ENCODE results near the gene SEPTIN5. TPM values are rescaled to one million over a fixed set of nuclear protein-coding genes. Genes with fewer than 3 reads are reported as not detected.

The SEPTIN5 gene
- total and polyA plus RNA-seq, 4 experiments from 2014 or later: not detected

DNA sequence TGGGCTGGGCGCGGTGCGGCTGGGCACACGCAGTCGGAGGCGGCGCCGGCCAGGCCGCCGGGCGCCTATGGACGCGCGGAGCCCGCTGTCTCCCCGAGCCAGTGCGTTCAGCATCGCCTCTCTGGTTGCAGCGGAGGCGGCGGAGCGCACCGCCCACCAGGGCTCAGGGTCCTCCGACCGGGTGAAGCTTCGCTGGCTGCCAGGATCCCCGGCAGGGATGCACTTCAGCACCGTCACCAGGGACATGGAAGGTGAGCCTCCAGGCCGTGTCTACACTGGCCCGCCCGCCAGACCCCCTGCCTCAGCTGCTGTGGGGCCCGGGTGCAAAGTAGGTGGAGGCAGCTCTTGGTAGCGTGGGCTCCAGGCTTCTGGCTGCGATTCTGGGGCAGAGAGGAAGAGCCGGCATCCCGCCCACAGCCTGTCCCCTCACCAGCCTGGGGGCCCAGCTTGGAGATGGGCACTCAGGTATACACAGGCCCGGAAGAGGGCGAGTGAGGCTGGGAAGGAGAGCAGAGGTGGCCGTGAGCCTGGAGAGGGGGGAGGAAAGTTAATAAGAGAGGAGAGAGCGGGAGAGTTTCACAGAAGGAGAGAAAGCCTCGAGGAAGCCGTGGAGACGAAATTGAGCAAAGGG lies 45.2 kb downstream of the SEPTIN5 start:
- peaks cover 23% of the 10 kb centered on the region for H3K27me3 ChIP-seq (ENCODE audit: insufficient read depth, low read length)
- intact Hi-C loops (cut with micrococcal nuclease): loop anchor here (5.0 kb wide), 1 partner anchor 133 kb away; no protein-coding TSS in a partner anchor
- H3K9me3 Mint-ChIP-seq: peaks cover 0 to 5% (median 0%) of the 10 kb centered on the region in 8 donors
- no peak overlapping the region for H3K4me3 ChIP-seq (ENCODE audit: low read length in 2 of 2)
- H3K27me3 Mint-ChIP-seq: peaks cover 37 to 38% of the 10 kb centered on the region in 2 donors
- DNase-seq: no peak
- H3K9me3 ChIP-seq (ENCODE audit: control insufficient read depth in 1 of 2, low read length in 2 of 2): no peaks in the 10 kb centered on the region
- POLR2A ChIA-PET (ENCODE audit: partially characterized antibody): interaction anchor here (1.4 kb wide), 1 partner anchor 11 kb away, joined by 3 read pairs; no protein-coding TSS in a partner anchor
- H3K4me1 ChIP-seq (ENCODE audit: insufficient read depth, low read length): peaks cover 33% of the 10 kb centered on the region
- no peak overlapping the region for H3K27ac ChIP-seq (ENCODE audit: low read depth, low read length)
- H3K4me3 Mint-ChIP-seq: peak overlapping the region; percentile 81 to 93 (median 89)
- H3K27ac Mint-ChIP-seq: peak overlapping the region in 2 of 7 donors; percentile 62 to 76
- H3K36me3 Mint-ChIP-seq: no peaks in the 10 kb centered on the region
- H3K4me1 Mint-ChIP-seq: peaks cover 20 to 42% (median 31%) of the 10 kb centered on the region in 4 donors
- H3K36me3 ChIP-seq (ENCODE audit: insufficient read depth, low read length): no peaks in the 10 kb centered on the region
- CTCF ChIA-PET (ENCODE audit: partially characterized antibody): no interaction called here

DNA sequence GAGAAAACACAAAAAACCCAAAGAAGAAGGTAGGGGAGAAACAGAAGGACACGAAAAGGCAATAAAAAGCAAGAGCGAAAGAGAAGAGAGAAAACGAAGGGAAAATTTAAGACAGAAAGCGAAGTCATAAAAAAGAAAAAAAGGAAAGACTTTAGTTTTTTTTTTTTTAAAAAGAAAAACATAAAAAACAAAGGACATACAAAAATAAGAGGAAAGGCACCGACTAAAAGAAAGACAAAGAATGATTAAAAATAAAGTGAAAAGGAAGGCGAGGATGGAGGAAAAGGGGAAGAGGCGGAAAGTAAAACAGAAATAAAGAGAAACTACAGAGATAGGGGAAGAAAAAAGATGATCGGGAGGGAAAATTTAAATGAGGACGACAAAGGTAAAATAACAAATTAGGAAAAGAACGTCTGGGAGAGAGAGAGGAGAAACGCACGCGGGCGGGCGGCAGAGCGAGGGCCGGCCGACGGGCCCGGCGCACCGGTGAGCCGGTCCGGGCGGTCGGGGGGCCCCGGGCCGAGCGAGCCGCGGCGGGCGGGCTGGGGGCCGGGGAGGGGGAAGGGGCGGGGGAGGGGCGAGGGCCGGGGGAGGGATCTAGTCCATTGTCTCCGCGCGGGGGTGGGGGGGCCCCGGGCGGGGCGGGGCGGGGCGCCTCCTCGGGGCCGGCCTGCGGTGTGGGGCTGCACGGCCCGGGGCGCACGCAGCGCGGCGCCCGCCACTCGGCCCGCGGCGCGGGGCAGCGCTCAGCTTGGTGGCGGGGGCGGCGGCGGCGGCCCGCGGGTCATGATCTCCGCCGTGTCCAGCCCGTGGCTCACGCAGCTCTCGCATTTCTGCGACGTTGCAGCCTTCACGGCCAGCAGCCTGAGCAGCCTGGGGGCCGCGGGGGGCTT lies 46.0 kb downstream of the SEPTIN5 start, which contains the start of gene TBX1:
TSS of gene TBX1 (plus strand) at position 721 of the 893 bp plus-strand sequence. CDS start at position 787, 66 bp downstream.
- peaks cover 38 to 42% of the 10 kb centered on the region in 2 donors for H3K27me3 Mint-ChIP-seq
- Histone ChIP-seq H3K27ac (ENCODE audit: low read depth, low read length) (no peak within 1 kb of the TSS), H3K36me3 (ENCODE audit: insufficient read depth, low read length) (no peaks in the 10 kb centered on the region), H3K9me3 (ENCODE audit: control insufficient read depth in 1 of 2, low read length in 2 of 2) (no peaks in the 10 kb centered on the region), H3K4me1 (ENCODE audit: insufficient read depth, low read length) (peaks cover 33% of the 10 kb centered on the region), H3K4me3 (ENCODE audit: low read length in 2 of 2) (no peak within 1 kb of the TSS), H3K27me3 (ENCODE audit: insufficient read depth, low read length) (peaks cover 31% of the 10 kb centered on the region)
- peak within 1 kb of the TSS in 3 of 7 donors; percentile 8 to 76 (median 62) for H3K27ac Mint-ChIP-seq
- peaks cover 23 to 44% (median 34%) of the 10 kb centered on the region in 4 donors for H3K4me1 Mint-ChIP-seq
- peaks cover 0 to 5% (median 0%) of the 10 kb centered on the region in 8 donors for H3K9me3 Mint-ChIP-seq
- H3K4me3 Mint-ChIP-seq: peak within 1 kb of the TSS; percentile 81 to 93 (median 89)
- POLR2A ChIA-PET (ENCODE audit: partially characterized antibody): interaction anchor here (1.4 kb wide), 1 partner anchor 12 kb away, joined by 3 read pairs; no protein-coding TSS in a partner anchor
- intact Hi-C loops (cut with micrococcal nuclease): no loop called here
- no peaks in the 10 kb centered on the region for H3K36me3 Mint-ChIP-seq
- CTCF ChIA-PET (ENCODE audit: partially characterized antibody): no interaction called here
- DNase-seq: no peak

DNA sequence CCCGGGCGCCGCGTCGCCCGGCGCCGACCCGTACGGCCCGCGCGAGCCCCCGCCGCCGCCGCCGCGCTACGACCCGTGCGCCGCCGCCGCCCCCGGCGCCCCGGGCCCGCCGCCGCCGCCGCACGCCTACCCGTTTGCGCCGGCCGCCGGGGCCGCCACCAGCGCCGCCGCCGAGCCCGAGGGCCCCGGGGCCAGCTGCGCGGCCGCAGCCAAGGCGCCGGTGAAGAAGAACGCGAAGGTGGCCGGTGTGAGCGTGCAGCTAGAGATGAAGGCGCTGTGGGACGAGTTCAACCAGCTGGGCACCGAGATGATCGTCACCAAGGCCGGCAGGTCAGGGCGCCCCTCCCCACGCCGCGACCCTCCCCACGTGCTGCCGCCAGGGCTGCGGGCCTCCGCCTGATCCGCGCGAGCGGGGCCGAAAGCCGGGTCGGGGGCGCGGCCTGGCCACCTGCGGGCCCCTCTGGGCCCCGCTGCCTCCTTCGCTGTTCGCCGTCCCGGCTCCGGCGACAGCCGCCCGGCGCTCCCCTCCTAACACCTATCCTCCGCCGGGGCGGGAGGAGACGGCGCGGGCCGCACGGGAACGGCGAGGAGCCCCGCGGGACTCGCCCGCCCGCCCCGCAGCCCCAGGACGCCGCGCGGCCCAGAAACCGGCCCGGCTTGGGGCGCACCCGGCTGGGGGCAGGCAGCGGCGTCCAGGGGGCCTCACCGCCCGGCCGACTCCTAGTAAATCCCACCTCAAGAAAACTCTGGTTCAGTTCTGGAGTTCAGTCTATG lies 46.8 kb downstream of the SEPTIN5 start:
- peaks cover 27% of the 10 kb centered on the region for H3K4me1 ChIP-seq (ENCODE audit: insufficient read depth, low read length)
- peaks cover 28% of the 10 kb centered on the region for H3K27me3 ChIP-seq (ENCODE audit: insufficient read depth, low read length)
- H3K36me3 ChIP-seq (ENCODE audit: insufficient read depth, low read length): no peaks in the 10 kb centered on the region
- Mint-ChIP-seq H3K27me3 (peaks cover 36% of the 10 kb centered on the region in 2 donors), H3K4me3 (peak overlapping the region; percentile 46 to 82 (median 75)), H3K36me3 (no peaks in the 10 kb centered on the region), H3K27ac (no peak overlapping the region), H3K4me1 (peaks cover 21 to 42% (median 30%) of the 10 kb centered on the region in 4 donors), H3K9me3 (peaks cover 0 to 3% (median 0%) of the 10 kb centered on the region in 8 donors)
- no peak overlapping the region for H3K4me3 ChIP-seq (ENCODE audit: low read length in 2 of 2)
- DNase-seq: no peak
- ChIA-PET CTCF (ENCODE audit: partially characterized antibody) (no interaction called here), POLR2A (ENCODE audit: partially characterized antibody) (no interaction called here)
- H3K9me3 ChIP-seq (ENCODE audit: control insufficient read depth in 1 of 2, low read length in 2 of 2): no peaks in the 10 kb centered on the region
- intact Hi-C loops (cut with micrococcal nuclease): no loop called here
- H3K27ac ChIP-seq (ENCODE audit: low read depth, low read length): no peak overlapping the region

- peaks cover 32 to 34% of the 10 kb centered on the region in 2 donors for H3K27me3 Mint-ChIP-seq
- H3K36me3 Mint-ChIP-seq: no peaks in the 10 kb centered on the region
- POLR2A ChIA-PET (ENCODE audit: partially characterized antibody): no interaction called here
- H3K27ac Mint-ChIP-seq: no peak overlapping the region
- peaks cover 19 to 38% (median 27%) of the 10 kb centered on the region in 4 donors for H3K4me1 Mint-ChIP-seq
- H3K27me3 ChIP-seq (ENCODE audit: insufficient read depth, low read length): peaks cover 24% of the 10 kb centered on the region
- peaks cover 0 to 3% (median 0%) of the 10 kb centered on the region in 8 donors for H3K9me3 Mint-ChIP-seq
- CTCF ChIA-PET (ENCODE audit: partially characterized antibody): interaction anchor here (0.9 kb wide), 1 partner anchor 11 kb away, joined by 3 read pairs; no protein-coding TSS in a partner anchor
- no peak overlapping the region for H3K4me3 ChIP-seq (ENCODE audit: low read length in 2 of 2)
- no peak for DNase-seq
- no peaks in the 10 kb centered on the region for H3K9me3 ChIP-seq (ENCODE audit: control insufficient read depth in 1 of 2, low read length in 2 of 2)
- H3K4me1 ChIP-seq (ENCODE audit: insufficient read depth, low read length): peaks cover 24% of the 10 kb centered on the region
- H3K36me3 ChIP-seq (ENCODE audit: insufficient read depth, low read length): no peaks in the 10 kb centered on the region
- H3K27ac ChIP-seq (ENCODE audit: low read depth, low read length): no peak overlapping the region
- intact Hi-C loops (cut with micrococcal nuclease): no loop called here
- peak overlapping the region; percentile 46 to 82 (median 75) for H3K4me3 Mint-ChIP-seq
Observed at GRCh38 chr22:19761725-19762567, 47.6 kb downstream of the SEPTIN5 start.

- no peak overlapping the region for H3K27ac ChIP-seq (ENCODE audit: low read depth, low read length)
- DNase-seq: no peak
Observed at GRCh38 chr22:19762568-19763457, 48.5 kb downstream of the SEPTIN5 start.

More at GRCh38 chr22:19762568-19763457, 48.5 kb downstream of the SEPTIN5 start:
- peaks cover 13 to 34% (median 25%) of the 10 kb centered on the region in 4 donors for H3K4me1 Mint-ChIP-seq
- peaks cover 25% of the 10 kb centered on the region for H3K4me1 ChIP-seq (ENCODE audit: insufficient read depth, low read length)
- no peaks in the 10 kb centered on the region for H3K36me3 Mint-ChIP-seq
- POLR2A ChIA-PET (ENCODE audit: partially characterized antibody): no interaction called here
- H3K4me3 Mint-ChIP-seq: peak overlapping the region in 4 of 8 donors; percentile 1 to 30 (median 14)
- no peaks in the 10 kb centered on the region for H3K9me3 ChIP-seq (ENCODE audit: control insufficient read depth in 1 of 2, low read length in 2 of 2)
- CTCF ChIA-PET (ENCODE audit: partially characterized antibody): interaction anchor here (0.9 kb wide), 1 partner anchor 10 kb away, joined by 3 read pairs; no protein-coding TSS in a partner anchor
- H3K27ac Mint-ChIP-seq: no peak overlapping the region
- intact Hi-C loops (cut with micrococcal nuclease): no loop called here
- H3K36me3 ChIP-seq (ENCODE audit: insufficient read depth, low read length): no peaks in the 10 kb centered on the region
- no peak overlapping the region for H3K4me3 ChIP-seq (ENCODE audit: low read length in 2 of 2)
- peaks cover 0 to 3% (median 0%) of the 10 kb centered on the region in 8 donors for H3K9me3 Mint-ChIP-seq
- peaks cover 33 to 35% of the 10 kb centered on the region in 2 donors for H3K27me3 Mint-ChIP-seq
- H3K27me3 ChIP-seq (ENCODE audit: insufficient read depth, low read length): peaks cover 26% of the 10 kb centered on the region
